Muscle of leg (tissue), 11 donors: Measurements from ENCODE around the gene FGF3. TPM values are rescaled to one million over a fixed set of nuclear protein-coding genes. Genes with fewer than 3 reads are reported as not detected.

ENCODE experiments used
- DNase-seq: peaks from one replicate; pipeline ENCODE4 v3.0.0; 2013
- H3K27ac ChIP-seq: one replicate; pipeline ENCODE4 v1.5.1; 2013; ENCODE audit warnings: mild to moderate bottlenecking, low read length, control low read depth
- H3K27me3 ChIP-seq: one replicate; pipeline ENCODE4 v1.6.1; 2013; ENCODE audit warnings: low read length; ENCODE audit not compliant: control insufficient read depth, insufficient read depth
- H3K36me3 ChIP-seq: one replicate; pipeline ENCODE4 v1.6.1; 2013; ENCODE audit warnings: low read length; ENCODE audit not compliant: control insufficient read depth, insufficient read depth
- H3K4me1 ChIP-seq: one replicate; pipeline ENCODE4 v1.6.1; 2013; ENCODE audit warnings: low read length; ENCODE audit not compliant: control insufficient read depth, insufficient read depth
- H3K4me3 ChIP-seq: one replicate; pipeline ENCODE4 v1.5.1; 2013; ENCODE audit warnings: low read length, control low read depth
- H3K9me3 ChIP-seq: replicated peaks from 2 replicates; pipeline ENCODE4 v1.6.1; 2013; ENCODE audit warnings: low read depth, low read length; ENCODE audit not compliant: control insufficient read depth
- WGBS: methylation state at CpG from one replicate; pipeline ENCODE4 v1.1.5; 2013; ENCODE audit warnings: missing lambda C conversion rate; ENCODE audit not compliant: insufficient coverage; 5-methylcytosine and 5-hydroxymethylcytosine counted together
- polyA plus RNA-seq, 8 donors: library from polyadenylated mRNA; unstranded; fragments of 120-200 nt; gene quantifications; one replicate each; pipeline versions ENCODE4 v1.2.1 to v1.2.3, GENCODE V29; 2013; ENCODE audit warnings: inconsistent platforms in 1 of 8, low replicate concordance in 1 of 8; ENCODE audit not compliant: insufficient read length in 8 of 8, insufficient read depth in 1 of 8
- total RNA-seq: library from RNA; stranded (reverse); fragments of 120-200 nt; gene quantifications from one replicate; pipeline ENCODE4 v1.2.4, GENCODE V29; 2013

FGF3 gene
- total and polyA plus RNA-seq, 9 donors: 0.09 to 0.12 (median 0.10) TPM; not detected in 6

DNA sequence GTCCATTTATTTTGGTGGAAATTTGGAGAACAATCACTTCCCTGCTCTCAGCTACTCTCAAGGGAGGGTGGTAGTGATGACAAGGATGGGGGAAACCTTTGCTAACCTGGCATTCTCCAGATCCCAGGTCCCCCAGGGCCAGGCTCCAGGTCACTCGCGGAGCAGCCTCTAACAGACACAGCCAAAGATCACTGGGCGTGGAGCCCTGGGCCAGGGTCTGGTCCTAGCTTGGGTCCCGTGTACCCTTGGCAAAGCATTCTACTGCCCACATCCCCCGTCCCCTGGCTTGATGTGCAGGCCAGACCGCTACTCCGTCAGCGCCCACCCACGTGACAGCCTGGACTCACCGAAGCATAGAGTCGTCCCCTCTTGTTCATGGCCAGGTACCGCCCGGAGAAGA is 3.2 kb downstream of the FGF3 start:
- H3K27me3 ChIP-seq: peaks cover 75% of the 10 kb centered on the region
- H3K4me3 ChIP-seq: no peak overlapping the region
- no peaks in the 10 kb centered on the region for H3K4me1 ChIP-seq
- WGBS: 73% methylated on average over 11 of the region's 13 CpGs
- H3K27ac ChIP-seq: no peak overlapping the region
- no peak for DNase-seq
- no peaks in the 10 kb centered on the region for H3K36me3 ChIP-seq
- H3K9me3 ChIP-seq: no peaks in the 10 kb centered on the region

- no peak overlapping the region for H3K27ac ChIP-seq
- H3K9me3 ChIP-seq: no peaks in the 10 kb centered on the region
- no peaks in the 10 kb centered on the region for H3K36me3 ChIP-seq
- peaks cover 65% of the 10 kb centered on the region for H3K27me3 ChIP-seq
- no peak overlapping the region for H3K4me3 ChIP-seq
- no peaks in the 10 kb centered on the region for H3K4me1 ChIP-seq
- no peak for DNase-seq
Measured at GRCh38 chr11:69814902-69815301, 4.3 kb downstream of the FGF3 start.

DNA sequence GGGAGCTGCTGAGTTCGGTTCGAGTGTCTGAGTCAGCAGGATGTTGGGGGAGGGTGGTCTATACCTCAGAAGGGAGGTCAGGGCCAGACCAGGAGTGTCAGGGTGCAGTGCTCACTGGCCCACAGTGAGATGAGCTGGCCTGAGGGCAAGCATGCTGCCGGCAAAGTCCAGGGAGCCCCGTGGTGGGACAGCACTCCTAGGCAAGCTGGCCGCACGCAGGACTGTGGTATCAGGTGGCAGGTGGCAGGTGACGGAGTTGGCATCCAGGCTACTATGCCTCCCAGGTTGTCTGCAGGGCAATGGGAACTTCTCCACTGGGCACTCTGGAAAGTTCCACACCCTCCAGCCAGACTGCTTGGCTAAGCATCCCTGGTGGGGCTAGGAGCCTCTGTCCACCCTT is 4.8 kb downstream of the FGF3 start:
- WGBS: 77% methylated on average over 5 of the region's 7 CpGs
- peaks cover 62% of the 10 kb centered on the region for H3K27me3 ChIP-seq
- H3K4me1 ChIP-seq: no peaks in the 10 kb centered on the region
- no peak overlapping the region for H3K27ac ChIP-seq
- H3K9me3 ChIP-seq: no peaks in the 10 kb centered on the region
- no peaks in the 10 kb centered on the region for H3K36me3 ChIP-seq
- DNase-seq: no peak
- no peak overlapping the region for H3K4me3 ChIP-seq

GRCh38 chr11:69813839-69814238 is 5.4 kb downstream of the FGF3 start:
- Histone ChIP-seq H3K4me3 (no peak overlapping the region), H3K36me3 (no peaks in the 10 kb centered on the region), H3K9me3 (no peaks in the 10 kb centered on the region), H3K27ac (no peak overlapping the region), H3K4me1 (peaks cover 4% of the 10 kb centered on the region), H3K27me3 (peaks cover 58% of the 10 kb centered on the region)
- 90% methylated on average over 2 of the region's 2 CpGs for WGBS
- DNase-seq: no peak

GRCh38 chr11:69812946-69813345 is 6.3 kb downstream of the FGF3 start:
- WGBS: 88% methylated on average over 6 of the region's 10 CpGs

DNA sequence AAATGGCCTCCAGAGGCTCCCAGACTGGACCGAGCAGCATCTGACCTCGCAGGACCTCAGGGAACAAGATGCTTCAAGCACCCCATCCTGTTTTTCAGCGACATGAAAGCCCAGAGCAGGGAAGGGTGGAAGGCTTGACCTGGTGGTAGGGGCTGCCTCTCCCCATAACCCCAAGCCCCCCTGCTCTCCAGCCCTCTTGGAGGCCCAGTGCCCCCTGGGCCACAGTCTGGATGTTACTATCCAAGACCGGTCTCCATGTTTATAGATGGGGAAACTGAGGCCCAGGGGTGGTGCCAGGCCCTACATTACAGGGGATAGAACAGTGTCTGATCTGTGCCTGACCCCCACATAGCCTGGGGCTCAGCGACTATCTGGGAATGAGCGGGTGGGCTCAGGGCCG is 7.0 kb downstream of the FGF3 start:
- Histone ChIP-seq H3K4me3 (no peak overlapping the region), H3K27ac (no peak overlapping the region), H3K36me3 (no peaks in the 10 kb centered on the region), H3K27me3 (peaks cover 56% of the 10 kb centered on the region), H3K4me1 (peaks cover 7% of the 10 kb centered on the region), H3K9me3 (peaks cover 3% of the 10 kb centered on the region)
- DNase-seq: no peak
- 95% methylated on average over 3 of the region's 7 CpGs for WGBS

More at GRCh38 chr11:69812946-69813345, 6.3 kb downstream of the FGF3 start:
- no peak for DNase-seq
- H3K9me3 ChIP-seq: peaks cover 2% of the 10 kb centered on the region
- no peak overlapping the region for H3K27ac ChIP-seq
- peaks cover 7% of the 10 kb centered on the region for H3K4me1 ChIP-seq
- H3K4me3 ChIP-seq: no peak overlapping the region
- H3K36me3 ChIP-seq: no peaks in the 10 kb centered on the region
- peaks cover 58% of the 10 kb centered on the region for H3K27me3 ChIP-seq

GRCh38 chr11:69811431-69811830 is 7.8 kb downstream of the FGF3 start:
- Histone ChIP-seq H3K4me1 (peaks cover 7% of the 10 kb centered on the region), H3K27ac (no peak overlapping the region), H3K36me3 (no peaks in the 10 kb centered on the region), H3K4me3 (no peak overlapping the region), H3K27me3 (peaks cover 47% of the 10 kb centered on the region), H3K9me3 (peaks cover 3% of the 10 kb centered on the region)
- DNase-seq: no peak
- 29% methylated on average over 3 of the region's 3 CpGs for WGBS

DNA sequence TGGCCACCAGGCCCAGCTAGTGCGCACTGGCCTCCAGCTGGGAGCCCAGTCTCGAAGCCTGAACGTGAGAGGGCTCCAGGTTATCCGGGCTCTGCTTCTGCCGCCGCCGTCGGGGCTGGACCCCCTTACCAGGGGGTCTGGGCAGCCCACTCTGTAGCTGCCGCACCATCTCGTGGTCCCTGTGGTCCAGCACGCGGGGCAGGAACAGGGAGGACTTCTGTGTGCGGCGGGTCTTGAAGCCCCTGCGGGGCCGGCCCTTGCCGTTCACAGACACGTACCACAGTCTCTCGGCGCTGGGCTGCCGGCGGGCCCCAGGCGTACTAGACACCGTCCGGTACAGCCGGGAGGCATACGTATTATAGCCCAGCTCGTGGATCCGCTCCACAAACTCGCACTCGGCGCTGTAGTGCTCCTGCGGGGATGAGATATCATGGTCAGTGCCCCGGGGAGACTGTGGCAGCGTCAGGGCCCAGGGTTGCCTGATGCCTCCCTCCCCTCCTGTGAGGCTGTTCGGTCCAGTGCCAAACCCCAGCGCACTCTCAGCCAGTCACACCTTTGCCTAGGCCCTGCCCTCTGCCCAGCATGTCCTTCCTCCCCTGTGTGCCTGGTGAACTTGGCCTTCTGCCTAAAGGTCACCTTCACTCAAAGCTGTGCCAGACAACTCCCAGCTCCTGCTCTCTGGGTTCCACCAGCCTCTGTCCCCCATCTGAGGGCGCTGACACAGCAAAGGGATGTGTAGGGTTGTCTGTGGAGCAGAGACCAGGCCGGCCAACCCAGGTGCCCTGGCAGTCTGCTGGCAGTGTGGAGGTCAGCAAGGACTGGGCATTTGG is 8.7 kb downstream of the FGF3 start:
- 90% methylated on average over 37 of the region's 39 CpGs for WGBS
- H3K4me1 ChIP-seq: peaks cover 7% of the 10 kb centered on the region
- peaks cover 38% of the 10 kb centered on the region for H3K27me3 ChIP-seq
- H3K4me3 ChIP-seq: no peak overlapping the region
- DNase-seq: no peak
- no peak overlapping the region for H3K27ac ChIP-seq
- no peaks in the 10 kb centered on the region for H3K36me3 ChIP-seq
- H3K9me3 ChIP-seq: peaks cover 3% of the 10 kb centered on the region

DNA sequence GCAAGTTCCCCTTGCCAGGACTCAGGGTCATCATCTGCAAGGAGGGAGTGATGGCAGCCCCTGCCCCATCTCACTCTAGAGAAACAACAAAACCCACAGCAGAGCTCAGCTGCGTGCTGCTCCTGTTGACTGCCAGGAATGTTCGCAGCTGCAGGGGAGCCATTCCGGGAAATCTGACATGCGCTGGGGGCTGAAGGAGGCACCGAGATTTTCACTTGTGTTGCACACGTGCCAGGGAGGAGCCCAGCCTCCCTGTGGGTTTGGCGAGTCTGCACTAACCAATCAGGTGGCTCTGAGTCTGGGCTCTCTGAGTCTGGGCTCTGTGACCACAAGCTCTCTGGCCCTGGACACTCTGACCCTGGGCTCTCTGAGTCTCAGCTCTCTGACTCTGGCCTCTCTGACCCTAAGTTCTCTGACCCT is 10.5 kb downstream of the FGF3 start:
- Histone ChIP-seq H3K27ac (peak overlapping the region; percentile 20), H3K36me3 (no peaks in the 10 kb centered on the region), H3K4me1 (peaks cover 10% of the 10 kb centered on the region), H3K9me3 (peaks cover 3% of the 10 kb centered on the region), H3K4me3 (no peak overlapping the region), H3K27me3 (peaks cover 33% of the 10 kb centered on the region)
- DNase-seq: peak; percentile 52
- 4% methylated on average over 7 of the region's 7 CpGs for WGBS

GRCh38 chr11:69807106-69807815 is 12.0 kb downstream of the FGF3 start:
- no peaks in the 10 kb centered on the region for H3K36me3 ChIP-seq
- peaks cover 32% of the 10 kb centered on the region for H3K27me3 ChIP-seq
- peaks cover 3% of the 10 kb centered on the region for H3K9me3 ChIP-seq
- H3K27ac ChIP-seq: no peak overlapping the region
- no peak overlapping the region for H3K4me3 ChIP-seq
- no peak for DNase-seq
- 71% methylated on average over 3 of the region's 9 CpGs for WGBS
- H3K4me1 ChIP-seq: peaks cover 10% of the 10 kb centered on the region
